ENCODE data around the gene CARS2.
"Not testable (repeated sequence)": the region's sequence is repeated elsewhere in the genome, so short reads cannot be mapped to it uniquely, and the experiment has no call there.

The CARS2 gene

DNA sequence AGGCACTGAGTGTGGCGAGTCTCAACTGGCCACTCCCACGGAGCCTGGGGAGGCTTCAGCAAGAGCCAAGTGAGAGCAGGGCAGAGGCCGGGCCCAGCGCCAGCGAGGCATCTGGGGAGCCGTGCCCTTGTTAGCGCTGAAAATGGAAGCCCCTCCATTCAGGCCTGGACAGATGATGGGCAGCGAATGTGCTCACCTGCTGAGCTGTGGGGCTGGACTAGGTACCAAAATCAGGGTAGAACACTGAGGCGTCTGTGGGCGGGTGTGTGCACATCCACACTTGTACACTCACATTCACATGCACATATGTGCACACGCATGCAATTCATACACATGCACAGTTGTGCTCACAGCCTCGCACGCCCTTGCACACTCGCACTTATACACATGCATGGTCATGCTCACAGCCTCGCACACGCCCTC lies 69.9 kb downstream of the CARS2 start:
- TF ChIP-seq ZFX (IDR thresholded peaks at IDR 0.05; ENCODE audit: borderline replicate concordance), result no peak
- no peak overlapping the region for H3K27ac ChIP-seq

DNA sequence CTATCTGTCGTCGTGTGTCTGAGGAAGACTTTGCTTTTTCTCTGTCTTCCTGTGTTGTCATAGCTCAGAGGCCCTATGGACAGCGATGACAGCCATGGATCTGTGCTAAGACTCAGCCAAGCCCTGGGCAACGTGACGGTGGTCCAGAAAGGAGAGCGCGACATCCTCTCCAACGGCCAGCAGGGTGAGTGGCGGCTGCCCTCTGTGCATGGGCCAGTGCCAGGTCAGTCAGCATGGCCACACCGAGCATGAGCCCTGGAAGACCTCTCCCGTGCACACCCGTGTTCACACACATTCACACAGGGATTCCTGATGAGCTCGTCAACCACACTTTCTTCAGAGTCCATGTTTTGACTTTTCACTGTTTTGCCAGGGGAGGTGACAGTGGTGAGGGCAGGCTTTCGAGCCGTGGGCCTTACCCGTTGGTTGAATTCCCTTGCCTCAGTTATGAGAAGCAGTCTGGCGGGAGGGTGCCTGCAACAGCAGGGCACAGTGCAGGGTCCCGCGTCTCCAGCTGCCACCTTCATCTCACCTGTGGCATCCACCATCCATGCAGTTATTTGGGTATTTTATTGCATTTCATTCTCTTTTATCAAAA lies 70.4 kb downstream of the CARS2 start:
- H3K27ac ChIP-seq, result no peak overlapping the region
- TF ChIP-seq ZFX (IDR thresholded peaks at IDR 0.05; ENCODE audit: borderline replicate concordance), result no peak
- TF ChIP-seq, protein P1, sequence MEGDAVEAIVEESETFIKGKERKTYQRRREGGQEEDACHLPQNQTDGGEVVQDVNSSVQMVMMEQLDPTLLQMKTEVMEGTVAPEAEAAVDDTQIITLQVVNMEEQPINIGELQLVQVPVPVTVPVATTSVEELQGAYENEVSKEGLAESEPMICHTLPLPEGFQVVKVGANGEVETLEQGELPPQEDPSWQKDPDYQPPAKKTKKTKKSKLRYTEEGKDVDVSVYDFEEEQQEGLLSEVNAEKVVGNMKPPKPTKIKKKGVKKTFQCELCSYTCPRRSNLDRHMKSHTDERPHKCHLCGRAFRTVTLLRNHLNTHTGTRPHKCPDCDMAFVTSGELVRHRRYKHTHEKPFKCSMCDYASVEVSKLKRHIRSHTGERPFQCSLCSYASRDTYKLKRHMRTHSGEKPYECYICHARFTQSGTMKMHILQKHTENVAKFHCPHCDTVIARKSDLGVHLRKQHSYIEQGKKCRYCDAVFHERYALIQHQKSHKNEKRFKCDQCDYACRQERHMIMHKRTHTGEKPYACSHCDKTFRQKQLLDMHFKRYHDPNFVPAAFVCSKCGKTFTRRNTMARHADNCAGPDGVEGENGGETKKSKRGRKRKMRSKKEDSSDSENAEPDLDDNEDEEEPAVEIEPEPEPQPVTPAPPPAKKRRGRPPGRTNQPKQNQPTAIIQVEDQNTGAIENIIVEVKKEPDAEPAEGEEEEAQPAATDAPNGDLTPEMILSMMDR (IDR thresholded peaks at IDR 0.05), result no peak

DNA sequence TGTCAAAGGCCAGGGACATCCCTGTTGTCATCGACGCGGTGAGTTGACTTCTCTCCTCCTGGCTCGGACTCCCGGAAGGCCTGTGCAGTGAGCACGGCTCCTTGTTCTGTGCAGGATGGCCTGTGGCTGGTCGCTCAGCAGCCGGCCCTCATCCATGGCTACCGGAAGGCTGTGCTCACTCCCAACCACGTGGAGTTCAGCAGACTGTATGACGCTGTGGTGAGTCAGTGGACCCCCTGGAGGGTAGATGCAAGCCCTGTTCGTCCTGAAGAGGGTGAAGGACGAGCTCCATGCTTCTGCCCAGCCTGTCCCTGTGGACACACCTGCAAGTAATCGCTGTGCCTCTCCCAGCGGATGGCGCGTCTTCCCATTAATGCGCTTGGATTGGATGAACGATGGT lies 71.4 kb downstream of the CARS2 start:
- H3K27ac ChIP-seq, result no peak overlapping the region
- TF ChIP-seq, protein P1 (IDR thresholded peaks at IDR 0.05), result no peak
- no peak for TF ChIP-seq ZFX (IDR thresholded peaks at IDR 0.05; ENCODE audit: borderline replicate concordance)

DNA sequence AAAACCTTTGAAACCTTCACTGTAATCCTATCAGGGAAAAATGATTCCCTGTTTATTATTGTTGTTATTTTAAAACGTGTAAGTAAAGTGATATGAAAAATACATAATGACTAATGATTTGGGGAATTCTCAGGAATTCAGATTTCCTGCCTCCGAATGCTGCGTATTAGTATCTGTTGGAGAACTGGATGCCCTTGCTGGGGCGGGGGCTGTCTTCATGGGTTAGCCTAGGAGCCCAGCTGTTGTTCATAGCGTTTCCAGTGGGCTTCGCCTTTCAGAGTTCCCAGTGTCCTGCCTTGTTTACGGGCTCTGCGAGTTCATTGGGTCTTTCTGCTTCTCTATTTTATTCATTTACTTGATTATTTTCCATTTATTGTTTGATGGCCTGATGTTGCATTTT lies 72.1 kb downstream of the CARS2 start:
- H3K27ac ChIP-seq, result no peak overlapping the region
- TF ChIP-seq, protein P1 (IDR thresholded peaks at IDR 0.05), result no peak
- TF ChIP-seq ZFX (IDR thresholded peaks at IDR 0.05; ENCODE audit: borderline replicate concordance), result no peak

DNA sequence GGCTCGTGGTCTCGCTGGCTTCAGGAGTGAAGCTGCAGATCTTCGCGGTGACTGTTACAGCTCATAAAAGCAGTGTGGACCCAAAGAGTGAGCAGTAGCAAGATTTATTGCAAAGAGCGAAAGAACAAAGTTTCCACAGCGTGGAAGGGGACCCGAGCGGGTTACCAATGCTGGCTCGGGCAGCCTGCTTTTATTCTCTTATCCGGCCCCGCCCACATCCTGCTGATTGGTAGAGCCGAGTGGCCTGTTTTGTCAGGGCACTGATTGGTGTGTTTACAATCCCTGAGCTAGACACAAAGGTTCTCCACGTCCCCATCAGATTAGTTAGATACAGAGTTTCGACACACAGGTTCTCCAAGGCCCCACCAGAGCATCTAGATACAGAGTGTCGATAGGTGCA lies 73.7 kb downstream of the CARS2 start:
- not testable (repeated sequence) for H3K27ac ChIP-seq

DNA sequence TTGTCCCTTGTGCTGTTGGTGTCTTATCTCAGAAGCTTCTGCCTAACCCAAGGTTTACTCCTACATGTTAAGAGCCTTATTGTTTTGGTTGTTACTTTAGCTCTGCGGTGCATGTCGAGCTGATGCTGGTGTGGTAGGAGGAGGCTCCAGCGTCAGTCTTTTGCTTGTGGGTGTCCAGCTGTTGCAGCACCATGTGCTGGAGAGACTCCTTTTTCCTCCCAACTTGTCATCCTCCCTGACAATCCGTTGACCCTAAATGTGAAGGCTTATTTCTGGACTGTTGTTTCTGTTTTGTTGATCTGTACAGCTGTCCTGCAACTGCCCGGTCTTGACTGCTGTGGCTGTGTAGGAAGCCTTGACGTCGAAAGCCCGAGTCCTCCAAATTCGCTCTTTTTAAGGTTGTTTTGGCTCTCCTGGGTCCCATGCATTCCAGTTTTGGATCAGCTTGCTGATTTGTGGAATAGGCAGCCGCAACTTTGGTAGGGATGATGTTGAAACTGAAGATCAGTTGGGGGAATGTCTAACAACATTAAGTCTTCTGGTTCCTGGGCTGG lies 75.3 kb downstream of the CARS2 start:
- TF ChIP-seq, protein P1 (IDR thresholded peaks at IDR 0.05), result no peak
- no peak for TF ChIP-seq ZFX (IDR thresholded peaks at IDR 0.05; ENCODE audit: borderline replicate concordance)
- H3K27ac ChIP-seq, result no peak overlapping the region

DNA sequence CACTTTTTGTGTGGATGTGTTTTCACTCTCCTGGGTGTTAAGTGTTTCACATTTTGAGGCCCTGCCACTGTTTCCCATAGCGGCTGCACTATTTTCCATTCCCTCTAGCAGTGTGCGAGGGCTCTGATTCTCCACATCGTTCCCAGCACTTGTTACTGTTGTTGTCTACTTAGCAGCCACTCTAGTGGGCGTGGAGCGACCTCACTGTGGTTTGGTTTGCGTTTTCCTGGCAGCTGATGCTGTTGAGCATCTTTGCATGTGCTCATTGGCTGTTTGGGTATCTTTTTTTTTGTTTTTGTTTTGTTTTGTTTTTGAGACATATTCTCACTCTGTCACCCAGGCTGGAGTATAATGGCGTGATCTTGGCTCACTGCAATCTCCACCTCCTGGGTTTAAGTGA lies 76.2 kb downstream of the CARS2 start:
- TF ChIP-seq ZFX (IDR thresholded peaks at IDR 0.05; ENCODE audit: borderline replicate concordance), result no peak
- TF ChIP-seq, protein P1 (IDR thresholded peaks at IDR 0.05), result no peak
- H3K27ac ChIP-seq, result no peak overlapping the region

DNA sequence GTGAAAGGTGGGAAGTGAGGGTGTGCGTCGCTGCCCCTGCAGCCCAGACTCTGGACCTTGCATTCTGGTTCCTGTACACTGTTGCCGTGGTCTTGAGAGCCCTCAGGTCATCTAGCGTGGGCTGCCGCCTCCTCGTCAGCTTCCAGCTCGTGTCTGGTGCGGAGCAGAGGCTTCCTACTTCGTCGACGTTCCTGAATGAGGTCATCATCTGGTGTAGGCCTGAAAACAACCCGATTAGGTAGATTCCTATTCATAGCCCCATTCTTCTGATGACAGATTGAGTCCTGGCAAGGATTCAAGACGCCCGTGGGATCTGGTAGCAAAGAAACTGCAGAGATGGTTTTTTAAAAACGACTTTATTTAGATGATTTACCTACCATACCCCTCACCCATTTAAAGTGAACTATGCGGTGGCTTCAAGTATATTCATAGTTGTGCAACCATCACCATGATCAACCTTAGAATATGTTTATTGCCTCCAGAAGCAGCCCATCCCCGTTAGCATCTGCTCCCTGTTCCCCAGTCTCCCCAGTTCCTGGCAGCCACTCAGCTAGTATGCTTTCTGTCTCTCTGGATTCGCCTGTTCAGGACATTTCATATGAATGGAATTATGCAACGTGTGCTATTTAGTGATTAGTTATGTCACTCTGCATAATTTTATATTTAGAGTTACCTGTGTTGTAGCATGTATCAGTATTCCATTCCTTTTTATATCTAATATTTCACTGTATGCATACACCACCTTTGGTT lies 76.8 kb downstream of the CARS2 start:
- no peak overlapping the region for H3K27ac ChIP-seq
- TF ChIP-seq, protein P1 (IDR thresholded peaks at IDR 0.05), result no peak

All from 22Rv1 (cell line).